CD14-positive monocyte (primary cell): ENCODE measurements around the gene STK11. TPM values are rescaled to one million over a fixed set of nuclear protein-coding genes. Genes with fewer than 3 reads are reported as not detected.
"Not testable (repeated sequence)": the region's sequence is repeated elsewhere in the genome, so short reads cannot be mapped to it uniquely, and the experiment has no call there.

Source experiments
- DNase-seq, 3 donors: peaks; one replicate each; pipeline ENCODE4 v3.0.0-alpha.2; 2011 to 2022
- H2AFZ ChIP-seq: 2 replicates; pipeline ENCODE4 v1.6.0; 2012; ENCODE audit warnings: mild to moderate bottlenecking, low read depth, low read length, inconsistent platforms; ENCODE audit not compliant: insufficient read depth, poor library complexity, severe bottlenecking
- H3K27ac ChIP-seq, 2 donors: 1 replicate in 1 of 2; 2 replicates in 1 of 2; pipeline ENCODE4 v1.5.1; 2012 to 2013; ENCODE audit warnings: low read length in 2 of 2, control low read depth in 1 of 2, inconsistent platforms in 1 of 2, low read depth in 1 of 2, mild to moderate bottlenecking in 1 of 2
- H3K27me3 ChIP-seq, 2 donors: one replicate each; pipeline versions ENCODE4 v1.6.0 to v1.6.1; 2011 to 2013; ENCODE audit warnings: low read length in 2 of 2; ENCODE audit not compliant: control insufficient read depth in 2 of 2, insufficient read depth in 2 of 2
- H3K36me3 ChIP-seq, 2 donors: replicated peaks in 1 of 2; 1 replicate in 1 of 2; 2 replicates in 1 of 2; pipeline versions ENCODE4 v1.5.1 to v1.6.1; 2012 to 2013; ENCODE audit warnings: low read length in 2 of 2, control low read depth in 1 of 2, inconsistent platforms in 1 of 2, mild to moderate bottlenecking in 1 of 2; ENCODE audit not compliant: insufficient read depth in 2 of 2, control insufficient read depth in 1 of 2
- H3K4me1 ChIP-seq, 2 donors: 1 replicate in 1 of 2; 2 replicates in 1 of 2; pipeline versions ENCODE4 v1.5.1 to v1.6.1; 2012 to 2013; ENCODE audit warnings: low read length in 2 of 2, control low read depth in 1 of 2, inconsistent platforms in 1 of 2, mild to moderate bottlenecking in 1 of 2, moderate library complexity in 1 of 2; ENCODE audit not compliant: insufficient read depth in 2 of 2, control insufficient read depth in 1 of 2
- H3K4me2 ChIP-seq: replicated peaks from 2 replicates; pipeline ENCODE3; 2012; ENCODE audit warnings: low read length, moderate library complexity, mild to moderate bottlenecking; ENCODE audit not compliant: poor library complexity, severe bottlenecking; ENCODE audit errors: extremely low read depth
- H3K4me3 ChIP-seq, 3 experiments: fragments of 200-600 bp in 1 of 3; sonication (generic) in 1 of 3; replicated peaks in 1 of 3; 1 replicate in 2 of 3; 2 replicates in 1 of 3; pipeline ENCODE4 v1.5.1; 2011 to 2013; ENCODE audit warnings: low read length in 3 of 3, mild to moderate bottlenecking in 3 of 3, control low read depth in 2 of 3, low read depth in 2 of 3, inconsistent platforms in 1 of 3, moderate library complexity in 1 of 3
- H3K79me2 ChIP-seq: 2 replicates; pipeline ENCODE4 v1.6.0; 2012; ENCODE audit warnings: mild to moderate bottlenecking, control low read depth, inconsistent platforms, low read length, moderate library complexity; ENCODE audit not compliant: insufficient read depth
- H3K9ac ChIP-seq: 2 replicates; pipeline ENCODE4 v1.6.0; 2017; ENCODE audit warnings: low read length, mild to moderate bottlenecking; ENCODE audit not compliant: insufficient read depth, poor library complexity, severe bottlenecking
- H3K9me3 ChIP-seq, 2 donors: replicated peaks in 1 of 2; 1 replicate in 1 of 2; 2 replicates in 1 of 2; pipeline versions ENCODE4 v1.5.1 to v1.6.1; 2012 to 2013; ENCODE audit warnings: low read length in 2 of 2, control low read depth in 1 of 2; ENCODE audit not compliant: control insufficient read depth in 1 of 2, insufficient read depth in 1 of 2
- H4K20me1 ChIP-seq: 2 replicates; pipeline ENCODE4 v1.6.0; 2012; ENCODE audit warnings: mild to moderate bottlenecking, low read length, control low read depth, moderate library complexity; ENCODE audit not compliant: insufficient read depth
- H3K27ac Mint-ChIP-seq, 7 donors: one replicate each; pipeline ENCODE4 v1.8.0; 2020; ENCODE audit warnings: mild to moderate bottlenecking in 7 of 7, mixed read lengths in 7 of 7, moderate library complexity in 6 of 7, inconsistent platforms in 2 of 7
- H3K27me3 Mint-ChIP-seq, 3 donors: one replicate each; pipeline ENCODE4 v1.8.0; 2021 to 2022; ENCODE audit warnings: low read depth in 3 of 3, mild to moderate bottlenecking in 3 of 3, mixed read lengths in 3 of 3, moderate library complexity in 3 of 3, inconsistent platforms in 1 of 3
- H3K36me3 Mint-ChIP-seq, 2 donors: one replicate each; pipeline ENCODE4 v1.8.0; 2020; ENCODE audit warnings: mixed read lengths in 2 of 2, inconsistent platforms in 1 of 2, mild to moderate bottlenecking in 1 of 2
- H3K4me1 Mint-ChIP-seq: one replicate; pipeline ENCODE4 v1.8.0; 2020; ENCODE audit warnings: mild to moderate bottlenecking, mixed read lengths
- H3K4me3 Mint-ChIP-seq, 2 donors: one replicate each; pipeline ENCODE4 v1.8.0; 2020; ENCODE audit warnings: mild to moderate bottlenecking in 2 of 2, mixed read lengths in 2 of 2, moderate library complexity in 1 of 2
- H3K9me3 Mint-ChIP-seq, 7 donors: one replicate each; pipeline ENCODE4 v1.8.0; 2020 to 2022; ENCODE audit warnings: mixed read lengths in 7 of 7, mild to moderate bottlenecking in 6 of 7, moderate library complexity in 6 of 7, inconsistent platforms in 2 of 7
- WGBS: methylation state at CpG from one replicate; pipeline ENCODE4 v1.1.5; 2013; ENCODE audit warnings: missing lambda C conversion rate; ENCODE audit not compliant: insufficient coverage; 5-methylcytosine and 5-hydroxymethylcytosine counted together
- intact Hi-C, 2 donors: fragments of 100-400 bp; cut with micrococcal nuclease; formaldehyde crosslinking; loops; one replicate each; pipeline versions ENCODE4 v1.15.0 to v1.15.1; 2023
- polyA plus RNA-seq, 3 donors: library from polyadenylated mRNA; depleted of rRNA in 1 of 3; unstranded in 2 of 3; stranded (reverse) in 1 of 3; fragments of 300-500 nt in 2 of 3; fragments of >200 nt in 1 of 3; fragmentation: Illumina TruSeq in 2 of 3; gene quantifications; 1 replicate in 2 of 3; 2 replicates in 1 of 3; pipeline ENCODE4 v1.2.3, GENCODE V29; 2012 to 2021
- TF ChIP-seq, protein P1 (sequence below): fragments of 200-600 bp; IDR thresholded peaks from one replicate; pipeline ENCODE4 v1.8.0; 2022; ENCODE audit warnings: antibody characterized with exemption, mild to moderate bottlenecking

STK11 gene
- polyA plus RNA-seq, 3 donors: 6.2 to 72.1 (median 15.4) TPM

DNA sequence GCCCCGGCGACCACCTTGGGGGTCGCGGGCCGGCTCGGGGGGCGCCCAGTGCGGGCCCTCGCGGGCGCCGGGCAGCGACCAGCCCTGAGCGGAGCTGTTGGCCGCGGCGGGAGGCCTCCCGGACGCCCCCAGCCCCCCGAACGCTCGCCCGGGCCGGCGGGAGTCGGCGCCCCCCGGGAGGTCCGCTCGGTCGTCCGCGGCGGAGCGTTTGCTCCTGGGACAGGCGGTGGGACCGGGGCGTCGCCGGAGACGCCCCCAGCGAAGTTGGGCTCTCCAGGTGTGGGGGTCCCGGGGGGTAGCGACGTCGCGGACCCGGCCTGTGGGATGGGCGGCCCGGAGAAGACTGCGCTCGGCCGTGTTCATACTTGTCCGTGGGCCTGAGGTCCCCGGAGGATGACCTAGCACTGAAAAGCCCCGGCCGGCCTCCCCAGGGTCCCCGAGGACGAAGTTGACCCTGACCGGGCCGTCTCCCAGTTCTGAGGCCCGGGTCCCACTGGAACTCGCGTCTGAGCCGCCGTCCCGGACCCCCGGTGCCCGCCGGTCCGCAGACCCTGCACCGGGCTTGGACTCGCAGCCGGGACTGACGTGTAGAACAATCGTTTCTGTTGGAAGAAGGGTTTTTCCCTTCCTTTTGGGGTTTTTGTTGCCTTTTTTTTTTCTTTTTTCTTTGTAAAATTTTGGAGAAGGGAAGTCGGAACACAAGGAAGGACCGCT is 729 bp downstream of the STK11 start:
- H3K4me1 ChIP-seq: peaks cover 41 to 53% of the 10 kb centered on the region in 2 donors
- H3K27ac ChIP-seq: peak overlapping the region; percentile 51 to 83
- H3K27me3 Mint-ChIP-seq: peaks cover 0 to 4% (median 1%) of the 10 kb centered on the region in 3 donors
- H3K27ac Mint-ChIP-seq: peak overlapping the region; percentile 89 to 93 (median 92)
- DNase-seq: peak in 1 of 3 donors; percentile 37
- H3K4me3 Mint-ChIP-seq: peak overlapping the region; percentile 97
- no peaks in the 10 kb centered on the region for H3K9me3 ChIP-seq
- peak overlapping the region; percentile 73 to 96 (median 87) for H3K4me3 ChIP-seq
- intact Hi-C loops: no loop called here
- peak overlapping the region; percentile 73 for H3K9ac ChIP-seq
- TF ChIP-seq, protein P1, sequence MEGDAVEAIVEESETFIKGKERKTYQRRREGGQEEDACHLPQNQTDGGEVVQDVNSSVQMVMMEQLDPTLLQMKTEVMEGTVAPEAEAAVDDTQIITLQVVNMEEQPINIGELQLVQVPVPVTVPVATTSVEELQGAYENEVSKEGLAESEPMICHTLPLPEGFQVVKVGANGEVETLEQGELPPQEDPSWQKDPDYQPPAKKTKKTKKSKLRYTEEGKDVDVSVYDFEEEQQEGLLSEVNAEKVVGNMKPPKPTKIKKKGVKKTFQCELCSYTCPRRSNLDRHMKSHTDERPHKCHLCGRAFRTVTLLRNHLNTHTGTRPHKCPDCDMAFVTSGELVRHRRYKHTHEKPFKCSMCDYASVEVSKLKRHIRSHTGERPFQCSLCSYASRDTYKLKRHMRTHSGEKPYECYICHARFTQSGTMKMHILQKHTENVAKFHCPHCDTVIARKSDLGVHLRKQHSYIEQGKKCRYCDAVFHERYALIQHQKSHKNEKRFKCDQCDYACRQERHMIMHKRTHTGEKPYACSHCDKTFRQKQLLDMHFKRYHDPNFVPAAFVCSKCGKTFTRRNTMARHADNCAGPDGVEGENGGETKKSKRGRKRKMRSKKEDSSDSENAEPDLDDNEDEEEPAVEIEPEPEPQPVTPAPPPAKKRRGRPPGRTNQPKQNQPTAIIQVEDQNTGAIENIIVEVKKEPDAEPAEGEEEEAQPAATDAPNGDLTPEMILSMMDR: no peak
- H4K20me1 ChIP-seq: peaks cover 48% of the 10 kb centered on the region
- H3K79me2 ChIP-seq: peaks cover 53% of the 10 kb centered on the region
- peak overlapping the region; percentile 95 for H3K4me2 ChIP-seq
- peaks cover 46% of the 10 kb centered on the region for H3K4me1 Mint-ChIP-seq
- peaks cover 11 to 21% of the 10 kb centered on the region in 2 donors for H3K36me3 Mint-ChIP-seq
- peaks cover 0 to 10% of the 10 kb centered on the region in 2 donors for H3K36me3 ChIP-seq
- no peaks in the 10 kb centered on the region for H3K9me3 Mint-ChIP-seq
- H3K27me3 ChIP-seq: no peaks in the 10 kb centered on the region
- under 1% methylated on average over 68 of the region's 78 CpGs for WGBS
- no peak overlapping the region for H2AFZ ChIP-seq

DNA sequence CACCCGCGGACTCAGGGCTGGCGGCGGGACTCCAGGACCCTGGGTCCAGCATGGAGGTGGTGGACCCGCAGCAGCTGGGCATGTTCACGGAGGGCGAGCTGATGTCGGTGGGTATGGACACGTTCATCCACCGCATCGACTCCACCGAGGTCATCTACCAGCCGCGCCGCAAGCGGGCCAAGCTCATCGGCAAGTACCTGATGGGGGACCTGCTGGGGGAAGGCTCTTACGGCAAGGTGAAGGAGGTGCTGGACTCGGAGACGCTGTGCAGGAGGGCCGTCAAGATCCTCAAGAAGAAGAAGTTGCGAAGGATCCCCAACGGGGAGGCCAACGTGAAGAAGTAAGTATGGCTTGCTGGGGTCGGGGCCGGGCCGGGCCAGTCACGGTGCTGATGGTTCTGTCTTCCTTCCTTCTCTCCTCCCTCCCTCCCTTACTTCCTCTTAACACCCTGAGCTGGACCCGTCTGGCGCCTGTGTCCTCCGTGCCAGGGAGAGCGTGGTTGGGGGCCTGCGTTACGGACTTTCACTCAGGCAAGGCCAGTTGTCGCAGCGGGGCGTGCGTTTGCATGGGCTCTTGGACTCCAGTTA is 1.4 kb downstream of the STK11 start:
- Mint-ChIP-seq H3K27me3 (peaks cover 0 to 4% (median 1%) of the 10 kb centered on the region in 3 donors), H3K4me1 (peaks cover 49% of the 10 kb centered on the region), H3K9me3 (no peaks in the 10 kb centered on the region), H3K4me3 (peak overlapping the region; percentile 97), H3K36me3 (peaks cover 15 to 26% of the 10 kb centered on the region in 2 donors), H3K27ac (peak overlapping the region; percentile 89 to 93 (median 92))
- DNase-seq: peak; percentile 58 to 78 (median 66)
- WGBS: under 1% methylated on average over 30 of the region's 38 CpGs
- Histone ChIP-seq H3K9me3 (no peaks in the 10 kb centered on the region), H3K4me2 (peak overlapping the region; percentile 95), H4K20me1 (peaks cover 54% of the 10 kb centered on the region), H3K79me2 (peaks cover 60% of the 10 kb centered on the region), H2AFZ (peak overlapping the region; percentile 65), H3K36me3 (peaks cover 0 to 10% of the 10 kb centered on the region in 2 donors), H3K4me1 (peaks cover 47 to 60% of the 10 kb centered on the region in 2 donors), H3K4me3 (peak overlapping the region; percentile 73 to 96 (median 87)), H3K27ac (peak overlapping the region; percentile 51 to 83), H3K9ac (peak overlapping the region; percentile 73), H3K27me3 (no peaks in the 10 kb centered on the region)
- TF ChIP-seq, protein P1: no peak
- intact Hi-C loops: no loop called here

DNA sequence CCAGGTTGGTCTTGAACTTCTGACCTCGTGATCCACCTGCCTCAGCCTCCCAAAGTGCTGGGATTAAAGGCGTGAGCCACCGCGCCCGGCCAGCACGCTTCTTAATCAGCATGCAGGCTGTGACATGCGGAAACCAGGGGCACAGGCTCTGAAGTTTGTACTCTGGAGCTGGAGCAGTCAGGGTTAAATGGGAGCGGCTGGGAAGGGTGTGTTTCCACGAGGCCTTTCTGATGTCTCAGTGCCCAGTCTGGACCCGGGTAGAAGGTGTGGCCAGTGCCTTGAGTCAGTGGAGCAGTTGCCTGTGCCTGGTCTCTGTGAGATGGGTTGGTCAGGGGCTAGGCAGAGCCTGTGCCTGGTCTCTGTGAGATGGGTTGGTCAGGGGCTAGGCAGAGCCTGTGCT is 3.3 kb downstream of the STK11 start:
- Mint-ChIP-seq H3K27ac (peak overlapping the region in 1 of 7 donors; percentile 53), H3K4me3 (peak overlapping the region in 1 of 2 donors; percentile 34), H3K4me1 (peaks cover 49% of the 10 kb centered on the region), H3K36me3 (peaks cover 19 to 36% of the 10 kb centered on the region in 2 donors)
- intact Hi-C loops, H3K27ac ChIP-seq, H3K9ac ChIP-seq, DNase-seq, H2AFZ ChIP-seq, H3K27me3 ChIP-seq, H3K9me3 Mint-ChIP-seq, H3K27me3 Mint-ChIP-seq, H3K36me3 ChIP-seq, H3K9me3 ChIP-seq, H3K4me3 ChIP-seq: not testable (repeated sequence)
- peak overlapping the region; percentile 13 for H3K4me2 ChIP-seq
- H3K4me1 ChIP-seq: peaks cover 54 to 67% of the 10 kb centered on the region in 2 donors
- H4K20me1 ChIP-seq: peaks cover 67% of the 10 kb centered on the region
- WGBS: 80% methylated on average over 10 of the region's 10 CpGs
- H3K79me2 ChIP-seq: peaks cover 72% of the 10 kb centered on the region
